Measurements from ENCODE around the gene FNDC10. TPM values are rescaled to one million over a fixed set of nuclear protein-coding genes. Genes with fewer than 3 reads are reported as not detected.

FNDC10 gene
- total and polyA plus RNA-seq, 3 experiments from 2014 or later: 1.1 to 3.1 (median 2.9) TPM

DNA sequence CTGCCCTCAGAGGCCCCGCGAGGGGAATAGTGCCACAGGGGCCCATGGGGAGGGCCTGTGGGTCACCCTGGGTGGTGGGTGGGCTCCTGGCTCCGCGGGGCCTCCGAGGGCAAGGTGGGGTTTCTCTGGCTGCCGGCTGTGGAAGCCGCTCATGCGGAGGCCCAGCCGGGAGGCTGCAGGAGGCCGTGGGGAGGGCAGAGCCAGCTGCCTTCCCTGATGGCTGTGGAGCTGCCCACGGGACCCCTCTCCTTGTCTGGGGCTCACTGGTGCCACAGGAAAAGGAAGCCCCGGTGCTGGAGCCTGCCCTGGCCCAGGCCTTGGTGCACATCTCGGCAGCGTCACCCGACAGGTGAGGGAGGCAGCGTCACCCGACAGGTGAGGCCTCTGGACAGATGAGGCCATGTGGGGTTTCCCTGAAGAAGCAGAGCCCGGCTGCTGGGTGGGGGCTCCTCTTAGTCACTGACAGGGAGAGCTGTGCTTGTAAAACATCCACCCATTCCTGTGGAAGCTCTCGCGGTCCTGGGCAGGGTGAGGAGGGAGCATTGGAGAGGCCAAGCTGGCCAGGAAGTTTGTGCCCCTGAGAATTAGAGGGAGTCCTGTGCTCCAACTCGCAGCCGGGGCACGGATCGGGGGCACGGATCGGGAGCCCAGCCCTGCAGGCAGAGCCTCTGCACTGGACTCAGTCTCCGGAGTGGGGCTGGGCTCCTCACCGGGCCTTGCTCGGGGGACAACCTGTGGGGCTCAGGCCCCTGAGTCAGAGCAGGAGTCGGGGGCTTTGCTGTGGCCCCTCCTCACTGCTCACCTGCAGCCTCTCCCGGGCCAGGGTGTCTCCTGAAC is 21.5 kb upstream of the FNDC10 start:
- Histone ChIP-seq H3K4me1 (ENCODE audit: insufficient read depth, low read length) (peaks cover 13% of the 10 kb centered on the region), H3K9me3 (ENCODE audit: low read length) (no peaks in the 10 kb centered on the region), H3K27me3 (ENCODE audit: insufficient read depth, low read length, poor library complexity, severe bottlenecking) (no peaks in the 10 kb centered on the region), H3K4me3 (ENCODE audit: low read length) (no peak overlapping the region), H3K36me3 (ENCODE audit: insufficient read depth, low read length) (peaks cover 4% of the 10 kb centered on the region), H3K27ac (ENCODE audit: low read depth, low read length) (no peak overlapping the region)
- POLR2A ChIA-PET: interaction anchor here (1.2 kb wide), 1 partner anchor 8 kb away, joined by 4 read pairs; no protein-coding TSS in a partner anchor
- Mint-ChIP-seq H3K9me3 (peaks cover 0 to 2% (median 0%) of the 10 kb centered on the region in 5 donors), H3K27me3 (peaks cover 0 to 2% of the 10 kb centered on the region in 2 donors), H3K27ac (peak overlapping the region in 1 of 8 donors; percentile 62), H3K36me3 (peaks cover 0 to 8% (median 0%) of the 10 kb centered on the region in 3 donors), H3K4me3 (no peak overlapping the region), H3K4me1 (peaks cover 0 to 32% (median 10%) of the 10 kb centered on the region in 3 donors)
- DNase-seq: no peak
- CTCF ChIA-PET: interaction anchor here (1.5 kb wide), 2 partner anchors 8 to 44 kb away, joined by 4 to 6 read pairs; no protein-coding TSS in a partner anchor

DNA sequence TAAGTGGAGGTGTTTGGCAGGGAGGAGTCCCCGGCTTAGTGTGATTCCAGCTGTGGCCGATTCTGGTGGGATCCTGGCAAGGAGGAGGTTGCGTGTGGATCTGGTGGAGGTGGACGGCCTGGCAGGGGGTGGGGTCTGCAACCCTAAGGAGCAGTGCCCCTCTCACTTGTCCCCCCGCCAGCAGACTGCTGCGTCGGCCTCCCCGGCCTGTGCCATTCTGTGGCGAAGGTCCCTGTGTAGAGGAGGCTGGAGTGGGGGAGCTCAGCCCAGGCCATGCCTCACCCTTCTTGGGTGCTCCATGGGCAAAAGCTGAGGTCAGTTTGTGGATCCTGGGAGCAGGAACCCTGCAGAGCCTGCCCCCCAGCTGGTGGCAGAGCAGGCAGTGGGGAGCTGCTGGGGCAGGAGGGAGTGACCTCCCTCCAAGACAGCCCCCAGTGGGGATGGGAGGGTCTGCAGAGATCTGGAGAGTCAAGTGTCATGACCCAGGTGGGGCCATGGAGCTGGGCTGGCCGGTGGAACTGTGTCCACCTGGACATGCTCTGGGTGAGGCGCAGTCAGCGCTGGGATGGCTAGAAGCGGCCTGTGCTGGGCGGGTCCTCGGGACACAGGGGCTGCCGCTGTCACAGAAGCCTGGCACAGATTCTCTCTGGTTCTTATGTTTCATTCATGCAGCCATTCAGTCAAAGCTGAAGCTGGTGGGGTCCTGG is 20.7 kb upstream of the FNDC10 start:
- Mint-ChIP-seq H3K27me3 (peaks cover 0 to 2% of the 10 kb centered on the region in 2 donors), H3K4me3 (peak overlapping the region in 1 of 7 donors; percentile 24), H3K27ac (peak overlapping the region in 2 of 8 donors; percentile 22 to 58), H3K9me3 (peaks cover 0 to 2% (median 0%) of the 10 kb centered on the region in 5 donors), H3K4me1 (peaks cover 0 to 27% (median 9%) of the 10 kb centered on the region in 3 donors), H3K36me3 (peaks cover 0 to 8% (median 0%) of the 10 kb centered on the region in 3 donors)
- DNase-seq: no peak
- peaks cover 15% of the 10 kb centered on the region for H3K4me1 ChIP-seq (ENCODE audit: insufficient read depth, low read length)
- H3K9me3 ChIP-seq (ENCODE audit: low read length): no peaks in the 10 kb centered on the region
- no peaks in the 10 kb centered on the region for H3K27me3 ChIP-seq (ENCODE audit: insufficient read depth, low read length, poor library complexity, severe bottlenecking)
- no peak overlapping the region for H3K27ac ChIP-seq (ENCODE audit: low read depth, low read length)
- no peak overlapping the region for H3K4me3 ChIP-seq (ENCODE audit: low read length)
- H3K36me3 ChIP-seq (ENCODE audit: insufficient read depth, low read length): peaks cover 4% of the 10 kb centered on the region
- POLR2A ChIA-PET: interaction anchor here (1.2 kb wide), 1 partner anchor 9 kb away, joined by 4 read pairs; no protein-coding TSS in a partner anchor
- CTCF ChIA-PET: interaction anchor here (1.5 kb wide), 1 partner anchor 9 kb away, joined by 6 read pairs; no protein-coding TSS in a partner anchor

DNA sequence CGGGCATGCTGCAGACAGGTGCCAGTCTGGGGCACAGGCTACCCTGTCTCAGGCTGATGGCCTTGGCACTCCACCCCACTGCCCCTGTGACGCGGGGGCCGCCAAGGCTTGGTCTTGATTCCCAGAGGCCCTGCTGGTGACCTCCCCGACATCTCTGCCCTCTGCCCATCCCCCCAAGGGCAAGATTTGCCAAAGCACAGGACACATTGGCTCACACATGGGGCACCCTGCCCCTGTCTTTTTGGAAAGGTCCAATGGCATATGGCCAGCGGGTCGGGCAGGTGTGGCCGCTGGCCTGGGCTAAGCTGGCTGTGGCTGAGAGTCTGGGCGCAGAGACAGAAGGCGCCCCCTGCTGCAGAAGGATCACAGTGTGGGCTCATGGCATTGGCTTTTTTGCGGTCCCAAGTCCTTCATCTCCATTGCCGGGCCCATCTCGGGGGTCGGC is 20.0 kb upstream of the FNDC10 start:
- peaks cover 0 to 2% of the 10 kb centered on the region in 2 donors for H3K27me3 Mint-ChIP-seq
- no peak for DNase-seq

GRCh38 chr1:1618396-1619068 is 18.6 kb upstream of the FNDC10 start:
- Histone ChIP-seq H3K36me3 (ENCODE audit: insufficient read depth, low read length) (peaks cover 4% of the 10 kb centered on the region), H3K27me3 (ENCODE audit: insufficient read depth, low read length, poor library complexity, severe bottlenecking) (no peaks in the 10 kb centered on the region), H3K4me1 (ENCODE audit: insufficient read depth, low read length) (peaks cover 28% of the 10 kb centered on the region), H3K4me3 (ENCODE audit: low read length) (no peak overlapping the region), H3K9me3 (ENCODE audit: low read length) (no peaks in the 10 kb centered on the region), H3K27ac (ENCODE audit: low read depth, low read length) (no peak overlapping the region)
- peaks cover 0 to 19% (median 0%) of the 10 kb centered on the region in 3 donors for H3K36me3 Mint-ChIP-seq
- ChIA-PET POLR2A (interaction anchor here (0.8 to 1.5 kb wide), 2 partner anchors 10 to 11 kb away, joined by 3 to 8 read pairs; no protein-coding TSS in a partner anchor), CTCF (interaction anchor here (3.6 kb wide), 1 partner anchor 11 kb away, joined by 17 read pairs; no protein-coding TSS in a partner anchor)
- DNase-seq: no peak
- peak overlapping the region in 1 of 8 donors; percentile 56 for H3K27ac Mint-ChIP-seq
- H3K4me3 Mint-ChIP-seq: peak overlapping the region in 1 of 7 donors; percentile 18
- peaks cover 16 to 34% (median 22%) of the 10 kb centered on the region in 3 donors for H3K4me1 Mint-ChIP-seq
- peaks cover 0 to 4% (median 0%) of the 10 kb centered on the region in 5 donors for H3K9me3 Mint-ChIP-seq
- peaks cover 0 to 2% of the 10 kb centered on the region in 2 donors for H3K27me3 Mint-ChIP-seq

More for the DNA sequence above, 20.0 kb upstream of the FNDC10 start:
- Mint-ChIP-seq H3K4me3 (peak overlapping the region in 1 of 7 donors; percentile 24), H3K9me3 (peaks cover 0 to 2% (median 0%) of the 10 kb centered on the region in 5 donors), H3K36me3 (peaks cover 0 to 10% (median 0%) of the 10 kb centered on the region in 3 donors), H3K27ac (no peak overlapping the region), H3K4me1 (peaks cover 2 to 27% (median 10%) of the 10 kb centered on the region in 3 donors)
- no peaks in the 10 kb centered on the region for H3K9me3 ChIP-seq (ENCODE audit: low read length)
- CTCF ChIA-PET: interaction anchor here (3.6 kb wide), 1 partner anchor 9 kb away, joined by 17 read pairs; no protein-coding TSS in a partner anchor
- H3K27ac ChIP-seq (ENCODE audit: low read depth, low read length): no peak overlapping the region
- H3K4me1 ChIP-seq (ENCODE audit: insufficient read depth, low read length): peaks cover 15% of the 10 kb centered on the region
- POLR2A ChIA-PET: interaction anchor here (1.5 kb wide), 1 partner anchor 9 kb away, joined by 8 read pairs; no protein-coding TSS in a partner anchor
- H3K36me3 ChIP-seq (ENCODE audit: insufficient read depth, low read length): peaks cover 4% of the 10 kb centered on the region
- no peaks in the 10 kb centered on the region for H3K27me3 ChIP-seq (ENCODE audit: insufficient read depth, low read length, poor library complexity, severe bottlenecking)
- no peak overlapping the region for H3K4me3 ChIP-seq (ENCODE audit: low read length)

DNA sequence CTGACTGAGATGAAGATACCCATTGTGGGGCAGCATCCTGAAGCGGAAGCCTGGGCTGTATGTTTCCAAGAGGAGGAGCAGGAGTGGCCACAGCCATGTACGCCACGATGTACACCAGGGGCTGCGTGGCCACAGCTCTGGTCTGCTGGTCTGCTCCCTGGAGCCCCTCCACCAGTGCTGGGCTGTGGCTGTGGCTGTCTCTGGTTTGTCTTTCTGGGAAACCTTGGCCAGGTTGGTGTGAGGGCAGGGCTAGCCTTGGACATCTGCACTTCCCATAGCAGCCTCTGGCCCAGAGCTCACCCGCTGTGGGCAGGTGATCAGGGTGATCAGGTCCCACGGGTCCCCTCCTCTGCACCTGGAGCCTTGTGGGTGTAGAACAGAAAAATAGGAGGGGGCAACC is 18.0 kb upstream of the FNDC10 start:
- DNase-seq: no peak
- no peaks in the 10 kb centered on the region for H3K9me3 ChIP-seq (ENCODE audit: low read length)
- Mint-ChIP-seq H3K4me3 (peak overlapping the region in 6 of 7 donors; percentile 24 to 86 (median 82)), H3K27me3 (peaks cover 0 to 2% of the 10 kb centered on the region in 2 donors), H3K27ac (peak overlapping the region in 1 of 8 donors; percentile 90), H3K4me1 (peaks cover 17 to 35% (median 23%) of the 10 kb centered on the region in 3 donors), H3K9me3 (peaks cover 0 to 4% (median 0%) of the 10 kb centered on the region in 5 donors), H3K36me3 (peaks cover 0 to 19% (median 0%) of the 10 kb centered on the region in 3 donors)
- ChIA-PET CTCF (interaction anchor here (3.6 kb wide), 1 partner anchor 11 kb away, joined by 17 read pairs; no protein-coding TSS in a partner anchor), POLR2A (interaction anchor here (0.8 kb wide), 1 partner anchor 10 kb away, joined by 3 read pairs; no protein-coding TSS in a partner anchor)
- peaks cover 30% of the 10 kb centered on the region for H3K4me1 ChIP-seq (ENCODE audit: insufficient read depth, low read length)
- H3K27ac ChIP-seq (ENCODE audit: low read depth, low read length): no peak overlapping the region
- H3K36me3 ChIP-seq (ENCODE audit: insufficient read depth, low read length): peaks cover 4% of the 10 kb centered on the region
- no peaks in the 10 kb centered on the region for H3K27me3 ChIP-seq (ENCODE audit: insufficient read depth, low read length, poor library complexity, severe bottlenecking)
- no peak overlapping the region for H3K4me3 ChIP-seq (ENCODE audit: low read length)

DNA sequence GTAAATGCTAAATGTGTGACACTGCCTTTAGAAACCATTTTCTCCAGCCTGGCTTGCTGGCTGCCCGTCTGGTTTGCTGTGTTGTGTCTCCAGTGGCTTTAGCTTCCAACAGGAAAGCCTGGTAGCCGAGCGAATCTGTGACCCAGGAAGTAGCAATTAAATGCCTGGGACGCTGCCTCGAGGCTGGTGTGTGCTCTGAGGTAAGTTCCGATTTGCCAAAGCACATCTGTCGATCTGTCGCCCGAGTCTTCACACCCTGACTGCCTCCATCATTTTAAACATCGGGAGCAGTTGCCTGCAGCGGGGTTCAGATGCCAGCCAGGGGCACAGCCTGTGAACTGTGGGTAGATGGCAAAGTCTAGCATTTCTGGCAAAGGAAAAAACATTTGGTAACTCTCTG is 17.6 kb upstream of the FNDC10 start:
- no peaks in the 10 kb centered on the region for H3K9me3 ChIP-seq (ENCODE audit: low read length)
- no peak for DNase-seq
- H3K4me1 Mint-ChIP-seq: peaks cover 17 to 33% (median 22%) of the 10 kb centered on the region in 3 donors
- H3K36me3 Mint-ChIP-seq: peaks cover 0 to 19% (median 0%) of the 10 kb centered on the region in 3 donors
- no peaks in the 10 kb centered on the region for H3K27me3 ChIP-seq (ENCODE audit: insufficient read depth, low read length, poor library complexity, severe bottlenecking)
- H3K4me1 ChIP-seq (ENCODE audit: insufficient read depth, low read length): peaks cover 30% of the 10 kb centered on the region
- peaks cover 0 to 4% (median 0%) of the 10 kb centered on the region in 5 donors for H3K9me3 Mint-ChIP-seq
- CTCF ChIA-PET: interaction anchor here (3.6 kb wide), 1 partner anchor 12 kb away, joined by 17 read pairs; no protein-coding TSS in a partner anchor
- peak overlapping the region; percentile 78 to 92 (median 84) for H3K4me3 Mint-ChIP-seq
- peak overlapping the region in 5 of 8 donors; percentile 29 to 90 (median 50) for H3K27ac Mint-ChIP-seq
- POLR2A ChIA-PET: interaction anchor here (0.8 to 4.0 kb wide), 2 partner anchors 11 to 12 kb away, joined by 3 to 101 read pairs; no protein-coding TSS in a partner anchor
- no peak overlapping the region for H3K4me3 ChIP-seq (ENCODE audit: low read length)
- no peak overlapping the region for H3K27ac ChIP-seq (ENCODE audit: low read depth, low read length)
- no peaks in the 10 kb centered on the region for H3K27me3 Mint-ChIP-seq
- H3K36me3 ChIP-seq (ENCODE audit: insufficient read depth, low read length): peaks cover 4% of the 10 kb centered on the region

- no peaks in the 10 kb centered on the region for H3K27me3 ChIP-seq (ENCODE audit: insufficient read depth, low read length, poor library complexity, severe bottlenecking)
- H3K36me3 ChIP-seq (ENCODE audit: insufficient read depth, low read length): peaks cover 4% of the 10 kb centered on the region
- H3K4me3 Mint-ChIP-seq: peak overlapping the region; percentile 78 to 92 (median 84)
- no peaks in the 10 kb centered on the region for H3K27me3 Mint-ChIP-seq
- peak overlapping the region in 6 of 8 donors; percentile 50 to 90 (median 84) for H3K27ac Mint-ChIP-seq
- CTCF ChIA-PET: interaction anchor here (3.6 kb wide), 1 partner anchor 13 kb away, joined by 17 read pairs; no protein-coding TSS in a partner anchor
- DNase-seq: no peak
- POLR2A ChIA-PET: interaction anchor here (0.6 to 4.0 kb wide), 2 partner anchors 13 to 285 kb away, joined by 4 to 101 read pairs; no protein-coding TSS in a partner anchor
- peaks cover 21 to 37% (median 22%) of the 10 kb centered on the region in 3 donors for H3K4me1 Mint-ChIP-seq
- H3K36me3 Mint-ChIP-seq: peaks cover 0 to 21% (median 0%) of the 10 kb centered on the region in 3 donors
- H3K9me3 ChIP-seq (ENCODE audit: low read length): no peaks in the 10 kb centered on the region
- H3K4me3 ChIP-seq (ENCODE audit: low read length): peak overlapping the region; percentile 53
- peaks cover 0 to 4% (median 0%) of the 10 kb centered on the region in 5 donors for H3K9me3 Mint-ChIP-seq
- peak overlapping the region; percentile 99 for H3K27ac ChIP-seq (ENCODE audit: low read depth, low read length)
- peaks cover 30% of the 10 kb centered on the region for H3K4me1 ChIP-seq (ENCODE audit: insufficient read depth, low read length)
Observed at GRCh38 chr1:1616838-1617237, 16.9 kb upstream of the FNDC10 start.

Data from CD8-positive, alpha-beta memory T cell (primary cell).